Measurements from ENCODE around the gene SREK1IP1. TPM values are rescaled to one million over a fixed set of nuclear protein-coding genes. Genes with fewer than 3 reads are reported as not detected.

Gene SREK1IP1
- total RNA-seq, 4 donors from 2014 or later = 9.8 to 18.4 (median 15.5) TPM

- Histone ChIP-seq H3K27ac (peak overlapping the region; percentile 87 to 92 (median 88)), H3K4me3 (peak overlapping the region; percentile 59 to 78), H3K4me1 (peaks cover 21 to 63% (median 21%) of the 10 kb centered on the region in 3 donors), H3K36me3 (peaks cover 3 to 15% of the 10 kb centered on the region in 2 donors), H3K27me3 (no peaks in the 10 kb centered on the region), H3K9me3 (no peaks in the 10 kb centered on the region)
- ATAC-seq = peak; percentile 17
- no peak for TF ChIP-seq POLR2AphosphoS5 (IDR thresholded peaks at IDR 0.05)
- no peak for TF ChIP-seq POLR2A (IDR thresholded peaks at IDR 0.05)
- TF ChIP-seq, protein P1, sequence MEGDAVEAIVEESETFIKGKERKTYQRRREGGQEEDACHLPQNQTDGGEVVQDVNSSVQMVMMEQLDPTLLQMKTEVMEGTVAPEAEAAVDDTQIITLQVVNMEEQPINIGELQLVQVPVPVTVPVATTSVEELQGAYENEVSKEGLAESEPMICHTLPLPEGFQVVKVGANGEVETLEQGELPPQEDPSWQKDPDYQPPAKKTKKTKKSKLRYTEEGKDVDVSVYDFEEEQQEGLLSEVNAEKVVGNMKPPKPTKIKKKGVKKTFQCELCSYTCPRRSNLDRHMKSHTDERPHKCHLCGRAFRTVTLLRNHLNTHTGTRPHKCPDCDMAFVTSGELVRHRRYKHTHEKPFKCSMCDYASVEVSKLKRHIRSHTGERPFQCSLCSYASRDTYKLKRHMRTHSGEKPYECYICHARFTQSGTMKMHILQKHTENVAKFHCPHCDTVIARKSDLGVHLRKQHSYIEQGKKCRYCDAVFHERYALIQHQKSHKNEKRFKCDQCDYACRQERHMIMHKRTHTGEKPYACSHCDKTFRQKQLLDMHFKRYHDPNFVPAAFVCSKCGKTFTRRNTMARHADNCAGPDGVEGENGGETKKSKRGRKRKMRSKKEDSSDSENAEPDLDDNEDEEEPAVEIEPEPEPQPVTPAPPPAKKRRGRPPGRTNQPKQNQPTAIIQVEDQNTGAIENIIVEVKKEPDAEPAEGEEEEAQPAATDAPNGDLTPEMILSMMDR (IDR thresholded peaks at IDR 0.05) = no peak
- no peak for TF ChIP-seq EP300 (IDR thresholded peaks at IDR 0.05)
- 1 to 6% methylated on average over 3 to 10 of the region's 10 CpGs for WGBS, 2 donors (ENCODE audit: low coverage in 1 of 2)
These were observed 533 bp downstream of the SREK1IP1 start for GRCh38 chr5:64767959-64768357.

DNA sequence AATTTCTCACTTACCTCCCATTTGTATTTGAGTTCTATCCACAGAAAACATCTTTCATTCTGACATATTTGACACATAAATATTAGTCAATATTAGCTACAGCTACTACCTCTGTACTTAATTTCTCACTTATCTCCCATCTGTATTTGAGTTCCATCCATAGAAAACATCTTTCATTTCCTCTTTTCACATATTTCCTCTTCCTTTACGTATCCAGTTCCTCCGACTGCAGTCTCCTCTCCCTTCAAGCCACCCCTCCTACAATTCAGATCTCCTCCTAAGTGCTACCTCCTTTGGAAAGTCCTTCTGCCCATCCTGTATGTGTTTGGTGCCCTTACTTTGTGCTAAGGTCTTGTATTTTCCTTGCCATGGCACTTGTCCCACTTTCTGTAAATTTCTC lies 1.6 kb downstream of the SREK1IP1 start:
- H3K9me3 ChIP-seq = no peaks in the 10 kb centered on the region
- ATAC-seq = no peak
- TF ChIP-seq POLR2AphosphoS5 (IDR thresholded peaks at IDR 0.05) (no peak), EP300 (IDR thresholded peaks at IDR 0.05) (no peak), POLR2A (IDR thresholded peaks at IDR 0.05) (no peak)
- TF ChIP-seq, protein P1 (IDR thresholded peaks at IDR 0.05) = no peak
- peaks cover 3 to 20% of the 10 kb centered on the region in 2 donors for H3K36me3 ChIP-seq
- H3K4me1 ChIP-seq = peaks cover 21 to 61% (median 21%) of the 10 kb centered on the region in 3 donors
- no peak overlapping the region for H3K27ac ChIP-seq
- 71 to 74% methylated on average over 2 of the region's 2 CpGs for WGBS, 2 donors (ENCODE audit: low coverage in 1 of 2)
- no peaks in the 10 kb centered on the region for H3K27me3 ChIP-seq
- peak overlapping the region; percentile 59 to 78 for H3K4me3 ChIP-seq

DNA sequence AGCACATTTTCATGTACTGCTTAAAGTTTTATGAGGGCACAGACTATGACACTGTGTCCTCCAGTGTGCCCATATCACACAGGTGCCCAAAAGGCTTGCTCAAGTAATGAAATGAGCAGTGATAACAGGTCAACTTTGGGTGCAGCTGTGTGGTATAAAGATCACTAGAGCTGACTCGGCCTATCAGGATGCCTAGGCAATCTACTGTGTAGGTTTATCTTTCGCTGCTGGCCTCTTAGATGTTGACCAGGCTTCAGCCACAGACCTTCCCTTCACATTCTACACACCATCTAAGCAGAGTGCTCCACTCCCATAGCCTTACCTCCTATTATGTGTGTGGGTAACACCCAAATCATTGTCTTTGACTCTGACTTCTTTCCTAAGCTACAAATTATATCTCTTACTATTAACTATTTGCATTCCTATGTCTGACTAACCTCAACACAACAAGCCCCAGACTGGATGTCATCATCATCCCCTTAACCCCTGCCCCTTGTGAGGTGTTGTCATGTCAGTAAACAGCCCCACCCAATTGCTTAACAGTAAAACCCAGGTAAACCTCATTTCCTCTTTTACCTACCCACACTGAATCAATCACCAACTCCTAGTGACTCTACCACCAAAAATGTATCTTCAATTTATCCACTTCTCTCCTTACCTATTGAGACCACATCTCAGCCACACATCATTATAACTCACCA lies 2.5 kb downstream of the SREK1IP1 start:
- TF ChIP-seq EP300 (IDR thresholded peaks at IDR 0.05) (no peak), POLR2AphosphoS5 (IDR thresholded peaks at IDR 0.05) (no peak), POLR2A (IDR thresholded peaks at IDR 0.05) (no peak)
- TF ChIP-seq, protein P1 (IDR thresholded peaks at IDR 0.05) = no peak
- WGBS, 2 donors (ENCODE audit: low coverage in 1 of 2) = 93 to 100% methylated on average over 2 of the region's 2 CpGs
- peaks cover 3 to 26% of the 10 kb centered on the region in 2 donors for H3K36me3 ChIP-seq

DNA sequence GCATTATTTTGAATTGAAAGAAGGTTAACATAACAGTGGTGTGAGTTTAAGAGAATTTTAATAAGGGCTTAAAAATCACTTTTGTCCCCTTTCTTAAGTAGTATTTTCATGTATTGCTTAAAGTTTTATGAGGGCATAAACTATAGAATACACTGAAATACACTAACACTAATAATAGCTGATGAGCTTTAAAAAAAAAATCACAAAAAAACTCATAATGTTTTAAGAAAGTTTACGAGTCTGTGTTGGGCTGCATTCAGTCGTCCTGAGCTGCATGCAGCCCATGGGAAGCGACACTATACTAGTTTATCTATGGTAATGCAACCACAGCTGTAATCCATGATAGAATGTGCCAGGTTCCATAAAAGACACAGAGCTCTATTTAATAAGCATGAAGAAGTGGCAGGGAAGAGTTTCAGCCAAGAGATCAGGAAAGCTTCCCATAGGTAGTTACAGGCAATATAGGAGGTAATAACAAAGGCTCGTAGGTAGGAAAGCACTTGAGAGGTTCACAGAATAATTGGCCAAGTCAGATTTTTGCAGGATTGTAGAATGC lies 4.5 kb downstream of the SREK1IP1 start:
- no peak overlapping the region for H3K4me3 ChIP-seq
- TF ChIP-seq POLR2A (IDR thresholded peaks at IDR 0.05) (no peak), EP300 (IDR thresholded peaks at IDR 0.05) (no peak), POLR2AphosphoS5 (IDR thresholded peaks at IDR 0.05) (no peak)
- TF ChIP-seq, protein P1 (IDR thresholded peaks at IDR 0.05) = no peak
- 73 to 74% methylated on average over 3 to 4 of the region's 4 CpGs for WGBS, 2 donors (ENCODE audit: low coverage in 1 of 2)
- H3K27ac ChIP-seq = no peak overlapping the region
- peaks cover 8 to 36% (median 17%) of the 10 kb centered on the region in 3 donors for H3K4me1 ChIP-seq
- ATAC-seq = no peak
- H3K36me3 ChIP-seq = peaks cover 3 to 27% of the 10 kb centered on the region in 2 donors
- H3K9me3 ChIP-seq = no peaks in the 10 kb centered on the region
- H3K27me3 ChIP-seq = no peaks in the 10 kb centered on the region

More for the DNA sequence above, 2.5 kb downstream of the SREK1IP1 start:
- Histone ChIP-seq H3K27ac (no peak overlapping the region), H3K9me3 (no peaks in the 10 kb centered on the region), H3K4me1 (peaks cover 21 to 52% (median 21%) of the 10 kb centered on the region in 3 donors), H3K4me3 (no peak overlapping the region), H3K27me3 (no peaks in the 10 kb centered on the region)
- ATAC-seq = no peak

Measured in gastroesophageal sphincter (tissue), 4 donors.